ENCODE measurements around the gene AAGAB.

AAGAB gene

DNA sequence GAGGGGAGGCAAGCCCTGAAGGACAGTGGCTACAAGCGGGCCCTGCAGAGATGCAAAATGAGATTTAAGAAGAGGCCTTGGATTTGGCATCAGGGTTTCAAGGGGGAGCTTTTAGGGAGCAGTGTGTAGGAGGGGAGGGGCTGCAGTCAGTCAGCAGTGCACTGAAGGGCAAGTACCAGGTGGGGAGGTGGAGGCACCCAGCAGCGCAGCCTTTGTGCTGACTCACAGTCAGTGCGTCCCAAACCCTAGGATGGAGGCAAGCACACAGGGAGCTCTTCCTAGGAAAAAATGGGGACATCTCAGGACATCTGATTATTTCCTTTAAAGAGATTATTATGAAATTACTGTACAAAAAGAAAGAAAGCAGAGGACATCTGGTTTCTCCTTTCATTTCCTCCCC lies 80.0 kb downstream of the AAGAB start:
- DNase-seq, result no peak
- no peak overlapping the region for H3K27ac Mint-ChIP-seq
- TF ChIP-seq, protein P1, sequence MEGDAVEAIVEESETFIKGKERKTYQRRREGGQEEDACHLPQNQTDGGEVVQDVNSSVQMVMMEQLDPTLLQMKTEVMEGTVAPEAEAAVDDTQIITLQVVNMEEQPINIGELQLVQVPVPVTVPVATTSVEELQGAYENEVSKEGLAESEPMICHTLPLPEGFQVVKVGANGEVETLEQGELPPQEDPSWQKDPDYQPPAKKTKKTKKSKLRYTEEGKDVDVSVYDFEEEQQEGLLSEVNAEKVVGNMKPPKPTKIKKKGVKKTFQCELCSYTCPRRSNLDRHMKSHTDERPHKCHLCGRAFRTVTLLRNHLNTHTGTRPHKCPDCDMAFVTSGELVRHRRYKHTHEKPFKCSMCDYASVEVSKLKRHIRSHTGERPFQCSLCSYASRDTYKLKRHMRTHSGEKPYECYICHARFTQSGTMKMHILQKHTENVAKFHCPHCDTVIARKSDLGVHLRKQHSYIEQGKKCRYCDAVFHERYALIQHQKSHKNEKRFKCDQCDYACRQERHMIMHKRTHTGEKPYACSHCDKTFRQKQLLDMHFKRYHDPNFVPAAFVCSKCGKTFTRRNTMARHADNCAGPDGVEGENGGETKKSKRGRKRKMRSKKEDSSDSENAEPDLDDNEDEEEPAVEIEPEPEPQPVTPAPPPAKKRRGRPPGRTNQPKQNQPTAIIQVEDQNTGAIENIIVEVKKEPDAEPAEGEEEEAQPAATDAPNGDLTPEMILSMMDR (IDR thresholded peaks at IDR 0.05), result no peak
- H3K27me3 Mint-ChIP-seq (ENCODE audit: low read depth, poor library complexity), result peaks cover 4% of the 10 kb centered on the region
- no peaks in the 10 kb centered on the region for H3K9me3 Mint-ChIP-seq
- H3K36me3 Mint-ChIP-seq (ENCODE audit: low read depth), result peaks cover 61% of the 10 kb centered on the region
- peaks cover 93% of the 10 kb centered on the region for H3K4me1 Mint-ChIP-seq
- no peak overlapping the region for H3K4me3 Mint-ChIP-seq

- Mint-ChIP-seq H3K27ac (no peak overlapping the region), H3K36me3 (ENCODE audit: low read depth) (peaks cover 59% of the 10 kb centered on the region), H3K9me3 (no peaks in the 10 kb centered on the region), H3K4me3 (no peak overlapping the region), H3K27me3 (ENCODE audit: low read depth, poor library complexity) (peaks cover 4% of the 10 kb centered on the region), H3K4me1 (peaks cover 97% of the 10 kb centered on the region)
- no peak for DNase-seq
- TF ChIP-seq, protein P1 (IDR thresholded peaks at IDR 0.05), result no peak
Measured at GRCh38 chr15:67173786-67174185, 80.7 kb downstream of the AAGAB start.

- Mint-ChIP-seq H3K27ac (peak overlapping the region; percentile 55), H3K9me3 (no peaks in the 10 kb centered on the region), H3K4me3 (no peak overlapping the region), H3K4me1 (peaks cover 97% of the 10 kb centered on the region), H3K27me3 (ENCODE audit: low read depth, poor library complexity) (peaks cover 4% of the 10 kb centered on the region), H3K36me3 (ENCODE audit: low read depth) (peaks cover 64% of the 10 kb centered on the region)
- TF ChIP-seq, protein P1 (IDR thresholded peaks at IDR 0.05), result no peak
- no peak for DNase-seq
Measured at GRCh38 chr15:67173005-67173404, 81.5 kb downstream of the AAGAB start.

DNA sequence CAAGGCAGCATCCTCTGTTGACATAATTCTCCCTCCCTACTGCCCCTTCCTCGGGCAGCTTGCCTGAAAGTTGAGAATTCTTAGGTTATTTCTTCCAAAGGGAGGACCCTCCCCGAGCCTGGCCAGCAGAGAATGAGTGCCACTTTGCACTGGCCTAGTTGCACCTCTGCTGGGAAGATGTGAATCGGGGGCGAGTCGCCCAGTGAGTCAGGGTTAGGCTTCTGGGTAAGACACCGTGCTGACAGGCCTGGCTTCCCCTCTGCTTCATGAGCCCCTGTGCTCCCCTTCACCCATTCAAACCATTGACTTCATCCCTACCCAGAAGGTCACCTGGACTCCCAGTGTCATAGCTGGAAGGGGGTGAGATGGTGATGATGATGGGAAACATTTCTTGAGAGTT lies 82.3 kb downstream of the AAGAB start:
- TF ChIP-seq, protein P1 (IDR thresholded peaks at IDR 0.05), result no peak
- DNase-seq, result no peak
- Mint-ChIP-seq H3K27me3 (ENCODE audit: low read depth, poor library complexity) (peaks cover 4% of the 10 kb centered on the region), H3K9me3 (no peaks in the 10 kb centered on the region), H3K27ac (no peak overlapping the region), H3K4me1 (peaks cover 100% of the 10 kb centered on the region), H3K4me3 (no peak overlapping the region), H3K36me3 (ENCODE audit: low read depth) (peaks cover 72% of the 10 kb centered on the region)

DNA sequence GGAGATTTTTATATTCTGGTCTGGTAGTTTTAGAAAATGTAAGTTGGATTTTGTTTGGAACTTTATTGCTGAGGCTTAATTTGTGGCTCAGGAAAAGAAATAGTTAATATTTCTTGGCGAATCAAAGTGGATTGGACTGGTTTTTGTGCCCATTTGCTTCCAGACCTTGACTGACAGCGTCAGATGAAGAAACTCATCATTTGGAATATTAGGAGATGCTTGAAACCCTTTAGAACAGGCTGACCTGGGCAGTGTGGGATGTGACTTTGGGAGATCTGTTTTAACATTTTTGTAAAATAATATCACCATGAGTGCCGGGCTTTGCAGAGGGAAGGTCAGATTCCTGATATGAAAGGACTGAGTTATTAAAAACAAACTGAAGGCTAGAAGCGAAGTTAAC lies 83.0 kb downstream of the AAGAB start:
- TF ChIP-seq, protein P1 (IDR thresholded peaks at IDR 0.05), result no peak
- no peak overlapping the region for H3K27ac Mint-ChIP-seq
- no peak overlapping the region for H3K4me3 Mint-ChIP-seq
- peaks cover 72% of the 10 kb centered on the region for H3K36me3 Mint-ChIP-seq (ENCODE audit: low read depth)
- no peaks in the 10 kb centered on the region for H3K9me3 Mint-ChIP-seq
- H3K4me1 Mint-ChIP-seq, result peaks cover 100% of the 10 kb centered on the region
- H3K27me3 Mint-ChIP-seq (ENCODE audit: low read depth, poor library complexity), result peaks cover 4% of the 10 kb centered on the region
- no peak for DNase-seq

DNA sequence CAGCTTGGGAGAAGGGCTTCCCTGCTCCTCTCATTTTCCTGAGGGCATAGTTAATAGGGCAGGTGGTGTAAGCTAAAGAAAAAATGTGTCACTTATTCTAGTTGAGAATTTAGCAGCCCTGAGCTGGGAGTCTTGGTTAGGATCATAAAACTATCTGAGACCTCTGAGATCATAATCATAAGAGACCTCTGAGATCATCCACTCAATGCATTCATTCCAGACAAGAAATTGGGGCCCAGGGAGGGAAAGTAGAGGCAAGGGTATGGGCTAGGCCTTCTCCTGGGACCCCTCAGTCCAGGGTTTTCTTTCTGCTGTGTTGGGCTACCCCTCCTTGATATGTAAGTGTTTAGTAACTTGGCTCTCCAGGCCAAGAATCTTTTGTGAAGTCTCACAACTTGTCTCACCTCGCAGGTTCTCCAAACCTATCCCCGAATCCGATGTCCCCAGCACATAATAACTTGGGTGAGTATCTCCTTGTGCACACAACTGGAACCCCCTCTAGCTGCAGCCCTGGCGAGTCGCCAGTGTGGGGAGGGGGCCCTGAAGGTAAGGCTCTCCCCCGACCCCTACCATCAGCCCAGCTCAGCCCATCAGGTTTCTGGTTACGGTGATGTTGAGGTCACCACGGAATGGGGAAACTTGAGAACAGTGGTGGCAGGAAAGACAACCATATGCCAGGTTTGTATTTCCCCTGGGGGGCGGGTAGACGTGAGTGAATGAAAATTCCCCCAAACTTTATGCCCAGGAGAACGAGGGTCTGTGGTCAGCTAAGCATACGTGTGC lies 84.1 kb downstream of the AAGAB start:
- DNase-seq, result no peak
- Mint-ChIP-seq H3K36me3 (ENCODE audit: low read depth) (peaks cover 75% of the 10 kb centered on the region), H3K27me3 (ENCODE audit: low read depth, poor library complexity) (peaks cover 4% of the 10 kb centered on the region), H3K9me3 (no peaks in the 10 kb centered on the region), H3K27ac (peak overlapping the region; percentile 87), H3K4me1 (peaks cover 100% of the 10 kb centered on the region), H3K4me3 (peak overlapping the region; percentile 49)
- TF ChIP-seq, protein P1 (IDR thresholded peaks at IDR 0.05), result no peak
